Esophagus squamous epithelium (tissue), 4 donors: ENCODE measurements around the gene NHS.

Source experiments
- CTCF ChIP-seq, 6 experiments: fragments of 450-650 bp in 4 of 6; fragments of 200-600 bp in 2 of 6; sonication (generic) in 2 of 6; IDR thresholded peaks; one replicate each; pipeline ENCODE4 v1.5.1; 2016 to 2019; ENCODE audit warnings: antibody characterized with exemption in 6 of 6, mild to moderate bottlenecking in 4 of 6, moderate library complexity in 4 of 6
- POLR2A ChIP-seq, 4 donors: fragments of 450-650 bp; IDR thresholded peaks; one replicate each; pipeline ENCODE4 v1.6.1; 2017; ENCODE audit warnings: antibody characterized with exemption in 4 of 4, mild to moderate bottlenecking in 4 of 4, moderate library complexity in 3 of 4

- TF ChIP-seq CTCF (IDR thresholded peaks at IDR 0.05), result no peak
- no peak for TF ChIP-seq POLR2A (IDR thresholded peaks at IDR 0.05)
Observed at GRCh38 chrX:17669891-17670290, 294.9 kb downstream of the NHS start.
